Amniotic stem cell (primary cell): ENCODE measurements around the gene ZNF726.
"Not testable (repeated sequence)": the region's sequence is repeated elsewhere in the genome, so short reads cannot be mapped to it uniquely, and the experiment has no call there.

Experiments
- DNase-seq: peaks from one replicate; lab custom pipeline; 2025; lab: John Stamatoyannopoulos, UW

The ZNF726 gene

DNA sequence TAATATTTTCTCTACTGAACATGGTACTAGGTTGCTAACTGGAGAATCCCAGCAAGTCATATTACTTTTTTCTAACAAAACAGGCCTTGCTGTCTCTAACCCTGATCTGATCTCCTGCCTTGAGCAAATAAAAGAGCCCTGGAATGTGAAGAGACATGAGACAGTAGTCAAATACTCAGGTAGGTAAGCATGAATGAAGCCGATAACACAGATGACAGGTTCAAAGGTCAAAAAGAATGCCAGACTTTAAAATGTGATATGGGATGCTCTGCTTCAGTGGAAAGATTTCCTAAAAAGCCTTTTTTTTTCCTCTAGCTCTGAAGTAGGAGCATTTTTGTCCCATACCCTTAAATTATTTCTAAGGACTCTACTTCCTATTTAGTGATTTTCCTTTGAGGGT lies 28.7 kb downstream of the ZNF726 start:
- DNase-seq = no peak

DNA sequence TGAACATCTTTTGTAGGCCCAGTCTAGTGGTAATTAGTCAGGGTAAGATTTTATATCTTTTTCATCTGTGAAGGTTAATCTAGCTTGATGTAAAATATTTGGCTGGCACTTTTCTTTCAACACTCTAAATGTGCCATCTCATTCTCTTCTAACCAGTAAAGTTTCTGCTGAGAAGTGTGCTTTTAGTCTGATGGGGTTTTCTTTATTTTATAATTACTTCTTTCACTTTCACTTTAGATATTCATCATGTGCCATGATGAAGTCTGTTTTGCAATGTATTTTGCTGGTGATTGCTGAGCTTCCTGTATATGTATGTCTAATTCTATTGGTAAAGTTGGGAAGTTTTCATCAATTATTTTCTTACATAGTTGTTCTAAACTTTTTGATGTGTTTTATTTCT lies 31.9 kb downstream of the ZNF726 start:
- no peak for DNase-seq

DNA sequence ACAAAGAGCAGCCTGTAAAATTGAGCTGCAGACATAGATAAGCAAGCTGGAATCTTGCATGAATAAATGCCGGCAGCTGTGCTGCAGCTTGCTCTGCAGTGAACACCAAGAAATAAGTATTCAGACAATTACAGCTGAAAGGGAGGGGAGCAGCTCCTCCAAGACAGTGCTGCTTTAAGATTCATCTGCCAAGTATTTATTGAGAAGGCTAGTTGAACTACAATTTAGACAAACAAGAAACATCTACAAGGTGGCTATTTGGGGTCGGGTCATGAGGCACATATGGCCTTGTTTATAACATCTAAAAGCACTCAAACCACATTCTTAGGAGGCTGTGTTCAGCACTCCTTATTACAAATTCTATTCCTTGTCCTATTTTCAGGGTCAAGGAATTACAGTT lies 34.9 kb downstream of the ZNF726 start:
- no peak for DNase-seq

DNA sequence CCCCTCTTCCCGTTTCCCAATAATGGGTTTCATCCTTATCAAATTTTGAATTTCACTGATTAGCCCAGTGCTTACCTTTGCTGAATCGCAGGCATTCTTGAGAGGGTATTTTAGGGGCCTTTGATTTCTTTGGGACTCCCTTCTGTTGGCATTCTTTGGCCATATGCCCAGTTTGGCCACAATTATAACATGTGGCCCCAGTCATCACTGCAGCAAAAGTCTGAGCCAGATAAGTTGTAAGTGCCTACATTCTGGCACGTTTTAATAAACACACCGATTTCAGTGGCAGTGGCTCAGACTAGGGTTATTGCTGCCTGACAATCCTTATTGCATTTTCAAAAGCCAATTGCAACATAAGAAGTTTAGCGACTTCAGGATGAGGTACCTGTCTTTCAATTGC lies 41.4 kb downstream of the ZNF726 start:
- DNase-seq = no peak

DNA sequence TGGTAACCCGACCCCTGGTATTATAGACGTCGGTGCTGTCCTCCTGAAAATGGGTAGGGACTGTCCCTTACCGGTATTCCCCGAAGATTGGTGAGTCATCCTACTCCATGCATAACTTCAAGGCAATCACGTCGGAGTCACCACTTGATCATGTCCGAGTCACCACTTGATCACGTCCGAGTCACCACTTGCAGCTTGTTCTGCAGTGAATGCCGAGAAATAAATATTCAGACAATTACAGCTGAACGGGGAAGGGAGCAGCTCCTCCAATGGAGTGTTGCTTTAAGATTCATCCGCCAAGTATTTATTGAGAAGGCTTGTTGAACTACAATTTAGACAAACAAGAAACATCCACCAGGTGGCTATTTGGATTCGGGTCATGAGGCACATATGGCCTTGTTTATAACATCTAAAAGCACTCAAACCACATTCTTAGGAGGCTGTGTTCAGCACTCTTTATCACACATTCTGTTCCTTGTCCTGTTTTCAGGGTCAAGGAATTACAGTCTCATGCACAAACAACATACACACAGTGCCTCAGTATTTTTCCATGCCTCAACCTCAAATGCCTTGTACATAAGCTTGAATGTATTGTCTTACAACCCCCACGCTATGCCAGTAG lies 43.1 kb downstream of the ZNF726 start:
- peak; percentile 73 for DNase-seq

DNA sequence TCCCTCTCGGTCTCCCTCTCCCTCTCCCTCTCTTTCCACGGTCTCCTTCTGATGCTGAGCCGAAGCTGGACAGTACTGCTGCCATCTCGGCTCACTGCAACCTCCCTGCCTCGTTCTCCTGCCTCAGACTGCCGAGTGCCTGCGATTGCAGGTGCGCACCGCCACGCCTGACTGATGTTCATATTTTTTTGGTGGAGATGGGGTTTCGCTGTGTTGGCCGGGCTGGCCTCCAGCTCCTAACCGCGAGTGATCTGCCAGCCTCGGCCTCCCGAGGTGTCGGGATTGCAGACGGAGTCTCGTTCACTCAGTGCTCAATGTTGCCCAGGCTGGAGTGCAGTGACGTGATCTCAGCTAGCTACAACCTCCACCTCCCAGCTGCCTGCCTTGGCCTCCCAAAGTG lies 48.7 kb downstream of the ZNF726 start:
- DNase-seq = not testable (repeated sequence)

DNA sequence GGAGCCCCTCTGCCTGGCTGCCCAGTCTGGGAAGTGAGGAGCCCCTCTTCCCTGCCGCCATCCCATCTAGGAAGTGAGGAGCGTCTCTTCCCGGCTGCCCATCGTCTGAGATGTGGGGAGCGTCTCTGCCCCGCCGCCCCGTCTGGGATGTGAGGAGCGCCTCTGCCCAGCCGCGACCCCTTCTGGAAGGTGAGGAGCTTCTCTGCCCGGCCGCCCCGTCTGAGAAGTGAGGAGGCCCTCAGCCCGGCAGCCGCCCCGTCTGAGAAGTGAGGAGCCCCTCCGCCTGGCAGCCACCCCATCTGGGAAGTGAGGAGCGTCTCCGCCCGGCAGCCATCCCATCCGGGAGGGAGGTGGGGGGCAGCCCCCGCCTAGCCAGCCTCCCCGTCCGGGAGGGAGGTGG lies 49.2 kb downstream of the ZNF726 start:
- DNase-seq = not testable (repeated sequence)

DNA sequence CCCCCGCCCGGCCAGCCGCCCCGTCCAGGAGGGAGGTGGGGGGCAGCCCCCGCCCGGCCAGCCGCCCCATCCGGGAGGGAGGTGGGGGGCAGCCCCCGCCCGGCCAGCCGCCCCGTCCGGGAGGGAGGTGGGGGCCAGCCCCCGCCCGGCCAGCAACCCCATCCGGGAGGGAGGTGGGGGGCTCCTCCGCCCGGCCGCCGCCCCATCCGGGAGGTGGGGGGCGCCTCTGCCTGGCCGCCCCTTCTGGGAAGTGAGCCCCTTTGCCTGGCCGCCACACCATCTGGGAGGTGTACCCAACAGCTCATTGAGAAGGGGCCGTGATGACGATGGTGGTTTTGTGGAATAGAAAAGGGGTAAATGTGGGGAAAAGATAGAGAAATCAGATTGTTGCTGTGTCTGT lies 49.6 kb downstream of the ZNF726 start:
- DNase-seq = not testable (repeated sequence)

DNA sequence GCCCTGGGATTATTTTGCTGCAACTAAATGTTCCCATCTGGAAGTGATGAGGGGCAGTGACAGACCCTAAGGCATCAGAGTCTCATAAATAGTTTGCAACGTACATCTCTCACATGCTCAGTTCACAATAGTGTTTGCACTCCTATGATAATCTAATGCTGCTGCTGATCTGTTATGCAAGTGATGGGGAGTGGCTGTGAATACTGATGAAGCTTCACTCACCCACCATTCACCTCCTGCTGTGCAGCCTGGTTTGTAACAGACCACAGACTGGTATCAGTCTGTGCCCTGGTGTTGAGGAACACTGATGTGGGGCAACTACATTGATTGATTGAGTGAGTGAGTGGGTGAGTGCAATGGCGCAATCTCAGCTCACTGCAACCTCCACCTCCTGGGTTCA lies 54.9 kb downstream of the ZNF726 start:
- DNase-seq = no peak

DNA sequence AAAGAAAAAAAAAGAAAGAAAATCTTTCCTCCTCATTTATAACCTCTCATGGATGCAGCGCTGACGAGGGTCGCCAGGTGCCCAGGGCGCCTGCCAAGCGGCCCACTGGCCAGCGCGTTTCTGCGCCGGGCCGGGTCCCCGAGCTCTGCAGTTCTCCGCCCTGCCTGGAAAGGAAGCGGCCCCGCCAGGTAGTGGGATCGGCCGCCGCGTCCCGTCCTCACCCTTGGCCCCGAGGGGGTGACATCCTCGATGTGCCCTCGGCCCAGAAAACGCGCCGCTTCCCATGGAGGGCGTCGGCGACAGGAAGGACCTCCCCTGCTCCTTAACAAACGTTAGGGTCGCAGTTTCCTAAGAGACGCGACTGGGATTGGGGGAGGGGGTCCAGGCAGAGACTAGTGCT lies 56.9 kb downstream of the ZNF726 start:
- no peak for DNase-seq

DNA sequence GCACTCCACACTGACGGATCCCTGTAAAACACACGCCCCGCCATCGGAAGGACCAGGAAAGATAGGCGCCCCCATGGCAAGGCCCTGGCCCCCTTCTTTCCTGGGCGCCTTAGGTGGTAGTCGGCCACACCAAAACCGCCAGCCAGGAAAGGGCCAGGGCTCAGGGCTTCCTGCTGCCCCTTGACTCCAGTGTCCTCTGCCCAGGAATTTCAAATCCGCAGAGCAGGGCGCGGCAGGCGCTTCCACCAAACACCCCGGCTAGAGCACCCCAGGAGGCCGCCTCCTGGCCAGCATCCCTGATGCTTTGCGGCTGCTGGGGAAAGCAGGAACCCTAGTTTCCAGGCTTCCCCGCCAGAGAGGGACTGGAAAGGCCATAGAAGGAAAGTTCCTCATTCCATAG lies 57.5 kb downstream of the ZNF726 start:
- no peak for DNase-seq

DNA sequence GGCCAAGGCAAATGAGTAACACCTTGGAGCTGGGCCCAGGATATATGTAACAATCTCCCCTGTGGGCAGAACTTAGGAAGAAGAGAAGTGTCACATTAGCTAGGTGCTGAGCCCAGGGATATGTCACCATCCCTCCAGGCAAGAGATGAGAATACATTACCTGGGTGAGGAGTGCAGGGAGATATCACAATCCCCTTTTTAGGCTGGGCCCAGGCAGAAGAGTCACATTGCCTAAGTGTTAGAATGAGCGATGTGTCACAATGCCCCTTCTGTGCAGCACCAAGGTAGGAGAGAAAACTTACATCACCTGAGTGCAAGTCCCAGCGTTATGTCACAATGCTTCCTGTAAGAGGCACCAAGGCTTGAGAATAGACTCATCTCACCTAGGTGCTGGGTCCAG lies 60.3 kb downstream of the ZNF726 start:
- no peak for DNase-seq

DNA sequence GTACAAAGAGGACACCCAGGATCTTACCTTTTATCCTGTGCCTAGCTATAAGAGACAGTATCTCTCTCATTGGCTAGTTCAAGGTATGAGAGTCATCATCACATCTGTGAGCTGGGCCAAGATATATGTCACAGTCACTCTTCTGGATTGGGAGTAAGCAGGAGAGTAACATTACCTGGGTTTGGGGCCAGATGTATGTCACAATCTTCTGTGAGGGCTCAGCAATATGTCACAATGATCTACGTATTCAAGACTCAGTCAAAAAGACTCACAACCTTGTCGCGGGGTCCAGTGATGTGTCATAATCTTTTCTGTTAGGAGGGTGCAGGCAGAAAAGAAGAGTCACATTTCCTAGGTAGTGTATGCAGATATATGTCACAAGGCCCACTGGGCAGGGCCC lies 61.9 kb downstream of the ZNF726 start:
- DNase-seq = not testable (repeated sequence)

DNA sequence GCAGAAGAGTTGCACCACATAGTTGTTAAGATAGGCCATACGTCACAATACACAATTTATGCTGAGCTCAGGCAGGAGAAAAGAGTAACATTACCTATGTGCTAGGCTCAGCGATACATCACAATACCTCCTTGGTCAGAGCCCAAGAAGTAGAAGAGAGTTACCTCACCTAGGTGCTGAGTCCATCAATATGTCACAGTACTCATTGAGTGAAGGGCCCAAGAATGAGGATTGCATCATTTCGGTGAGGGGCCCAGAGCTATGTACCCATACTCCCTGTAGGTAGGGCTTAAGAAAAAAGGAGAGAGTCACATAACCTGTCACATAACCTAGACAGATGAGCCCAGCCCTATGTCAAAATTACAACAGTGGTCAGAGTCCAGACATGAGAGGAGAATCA lies 62.6 kb downstream of the ZNF726 start:
- DNase-seq = not testable (repeated sequence)

DNA sequence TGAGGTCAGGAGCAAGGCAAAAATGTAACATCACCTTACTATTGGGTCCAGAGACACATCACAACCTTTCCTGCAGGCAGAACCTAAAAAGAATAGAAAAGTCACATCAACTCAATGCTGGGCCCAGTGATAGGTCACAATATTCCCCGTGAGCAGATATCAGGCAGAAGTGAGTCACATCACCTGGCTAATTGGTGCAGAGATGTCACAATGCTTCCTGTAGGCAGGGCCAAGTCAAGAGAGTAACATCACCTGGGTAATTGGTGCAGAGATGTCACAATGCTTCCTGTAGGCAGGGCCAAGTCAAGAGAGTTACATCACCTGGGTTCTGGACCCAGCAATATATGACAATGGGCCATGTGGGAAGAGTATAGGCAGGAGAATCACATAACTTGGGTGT lies 63.4 kb downstream of the ZNF726 start:
- DNase-seq = no peak

DNA sequence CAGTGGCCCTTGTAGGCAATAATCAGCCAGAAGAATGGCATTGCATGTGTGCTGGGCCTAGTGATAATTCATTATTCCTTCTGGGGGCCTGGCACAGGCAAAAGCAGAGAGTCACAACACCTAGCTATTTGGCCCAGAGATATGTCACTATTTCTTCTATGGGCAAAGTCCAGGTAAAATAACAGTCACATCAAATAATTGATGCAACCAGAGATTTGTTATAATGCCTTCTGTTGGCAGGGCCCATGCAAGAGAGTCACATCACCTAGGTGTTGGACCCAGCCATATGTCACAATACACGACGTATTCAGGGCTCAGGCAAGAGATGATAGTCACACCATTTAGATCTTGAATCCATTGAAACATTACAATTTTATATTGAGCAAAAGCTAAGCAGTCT lies 66.1 kb downstream of the ZNF726 start:
- no peak for DNase-seq

DNA sequence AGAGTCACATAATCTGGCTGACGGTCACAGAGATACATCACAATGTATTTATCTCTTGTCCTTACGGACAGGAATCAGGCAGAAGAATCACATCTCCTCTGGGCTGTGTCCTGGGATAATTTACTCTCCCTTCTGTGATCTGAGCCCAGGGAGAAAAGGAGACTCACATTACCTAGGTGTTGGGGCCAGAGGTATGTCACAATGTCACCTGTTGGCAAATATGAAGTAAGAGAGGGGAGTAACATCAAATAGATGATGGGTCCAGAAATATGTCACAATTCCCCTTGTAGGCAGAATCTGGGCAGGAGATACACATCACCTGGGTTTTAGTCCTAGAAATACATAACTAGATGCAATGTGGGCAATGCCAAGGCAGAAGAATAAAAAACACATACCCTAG lies 67.2 kb downstream of the ZNF726 start:
- DNase-seq = no peak

DNA sequence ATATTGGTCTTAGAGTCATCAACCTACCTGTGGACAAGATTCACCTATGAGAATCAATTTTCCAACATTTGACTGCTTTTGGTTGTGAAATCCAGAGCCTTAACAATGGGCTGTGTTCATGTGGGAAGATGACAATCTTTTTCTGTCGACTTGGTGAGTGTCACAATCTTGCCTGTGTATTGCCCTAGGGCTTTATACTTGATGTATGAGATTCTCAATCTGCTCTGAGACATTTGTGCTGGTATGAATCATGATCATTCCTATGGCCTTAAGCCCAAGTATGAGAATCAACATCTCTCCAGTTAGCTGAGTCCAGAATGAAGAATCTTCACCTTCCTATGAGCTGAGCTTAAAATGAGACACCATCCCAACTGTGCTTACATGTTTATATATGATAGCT lies 68.7 kb downstream of the ZNF726 start:
- no peak for DNase-seq
